ENCODE measurements around the gene ANKIB1. TPM values are rescaled to one million over a fixed set of nuclear protein-coding genes. Genes with fewer than 3 reads are reported as not detected.

Gene ANKIB1
- total and polyA plus RNA-seq, 2 experiments from 2014 or later, result 8.8 to 35.3 TPM

GRCh38 chr7:92228742-92229141, 17.0 kb upstream of the ANKIB1 start:
- Histone ChIP-seq H4K20me1 (ENCODE audit: insufficient read depth, poor library complexity, severe bottlenecking) (no peaks in the 10 kb centered on the region), H3K9me3 (ENCODE audit: low read depth) (no peaks in the 10 kb centered on the region), H3K4me3 (no peak overlapping the region), H3K4me2 (no peak overlapping the region), H3K4me1 (ENCODE audit: insufficient read depth) (no peaks in the 10 kb centered on the region), H3K27ac (no peak overlapping the region), H3K9me2 (replicated peaks; ENCODE audit: insufficient read depth) (no peaks in the 10 kb centered on the region), H2AFZ (no peak overlapping the region), H3K36me3 (replicated peaks; ENCODE audit: insufficient read depth, low read depth) (peaks cover 8% of the 10 kb centered on the region), H3K79me2 (no peaks in the 10 kb centered on the region), H3K27me3 (no peaks in the 10 kb centered on the region)
- 93% methylated on average over 2 of the region's 2 CpGs for WGBS (ENCODE audit: low lambda C conversion rate, missing lambda C conversion rate)
- DNase-seq (ENCODE audit: low spot score), result no peak
- TF ChIP-seq EZH2 (IDR thresholded peaks at IDR 0.05; ENCODE audit: borderline replicate concordance) (no peak), CTCF (IDR thresholded peaks at IDR 0.05; ENCODE audit: poor library complexity) (no peak), EZH2phosphoT487 (IDR thresholded peaks at IDR 0.05; ENCODE audit: low read depth, severe bottlenecking, unreplicated experiment) (no peak)

- H3K4me3 ChIP-seq, result no peak overlapping the region
- peaks cover 8% of the 10 kb centered on the region for H3K36me3 ChIP-seq (replicated peaks; ENCODE audit: insufficient read depth, low read depth)
- no peak overlapping the region for H3K27ac ChIP-seq
- DNase-seq (ENCODE audit: low spot score), result no peak
- no peak overlapping the region for H3K4me2 ChIP-seq
- TF ChIP-seq EZH2 (IDR thresholded peaks at IDR 0.05; ENCODE audit: borderline replicate concordance) (no peak), EZH2phosphoT487 (IDR thresholded peaks at IDR 0.05; ENCODE audit: low read depth, severe bottlenecking, unreplicated experiment) (no peak), CTCF (IDR thresholded peaks at IDR 0.05; ENCODE audit: poor library complexity) (no peak)
- H2AFZ ChIP-seq, result no peak overlapping the region
- no peaks in the 10 kb centered on the region for H4K20me1 ChIP-seq (ENCODE audit: insufficient read depth, poor library complexity, severe bottlenecking)
- WGBS (ENCODE audit: low lambda C conversion rate, missing lambda C conversion rate), result 91% methylated on average over 2 of the region's 2 CpGs
- H3K79me2 ChIP-seq, result no peaks in the 10 kb centered on the region
- no peaks in the 10 kb centered on the region for H3K9me3 ChIP-seq (ENCODE audit: low read depth)
- H3K27me3 ChIP-seq, result no peaks in the 10 kb centered on the region
- H3K9me2 ChIP-seq (replicated peaks; ENCODE audit: insufficient read depth), result no peaks in the 10 kb centered on the region
- no peaks in the 10 kb centered on the region for H3K4me1 ChIP-seq (ENCODE audit: insufficient read depth)
Observed at GRCh38 chr7:92230547-92230946, 15.2 kb upstream of the ANKIB1 start.

GRCh38 chr7:92242972-92243371, 2.8 kb upstream of the ANKIB1 start:
- H3K27me3 ChIP-seq, result no peaks in the 10 kb centered on the region
- H3K4me2 ChIP-seq, result no peak overlapping the region
- H3K9me3 ChIP-seq (ENCODE audit: low read depth), result no peaks in the 10 kb centered on the region
- no peaks in the 10 kb centered on the region for H4K20me1 ChIP-seq (ENCODE audit: insufficient read depth, poor library complexity, severe bottlenecking)
- no peaks in the 10 kb centered on the region for H3K9me2 ChIP-seq (replicated peaks; ENCODE audit: insufficient read depth)
- H3K79me2 ChIP-seq, result peaks cover 56% of the 10 kb centered on the region
- DNase-seq (ENCODE audit: low spot score), result no peak
- no peak overlapping the region for H3K27ac ChIP-seq
- no peak overlapping the region for H3K4me3 ChIP-seq
- WGBS (ENCODE audit: low lambda C conversion rate, missing lambda C conversion rate), result 97% methylated on average over 6 of the region's 6 CpGs
- H3K36me3 ChIP-seq (replicated peaks; ENCODE audit: insufficient read depth, low read depth), result no peaks in the 10 kb centered on the region
- H3K4me1 ChIP-seq (ENCODE audit: insufficient read depth), result peaks cover 23% of the 10 kb centered on the region
- no peak overlapping the region for H2AFZ ChIP-seq
- no peak for TF ChIP-seq CTCF (IDR thresholded peaks at IDR 0.05; ENCODE audit: poor library complexity)
- TF ChIP-seq EZH2phosphoT487 (IDR thresholded peaks at IDR 0.05; ENCODE audit: low read depth, severe bottlenecking, unreplicated experiment), result no peak
- no peak for TF ChIP-seq EZH2 (IDR thresholded peaks at IDR 0.05; ENCODE audit: borderline replicate concordance)

All from hepatocyte (in vitro differentiated cells).